ENCODE measurements around the gene KLHL40.

The KLHL40 gene

DNA sequence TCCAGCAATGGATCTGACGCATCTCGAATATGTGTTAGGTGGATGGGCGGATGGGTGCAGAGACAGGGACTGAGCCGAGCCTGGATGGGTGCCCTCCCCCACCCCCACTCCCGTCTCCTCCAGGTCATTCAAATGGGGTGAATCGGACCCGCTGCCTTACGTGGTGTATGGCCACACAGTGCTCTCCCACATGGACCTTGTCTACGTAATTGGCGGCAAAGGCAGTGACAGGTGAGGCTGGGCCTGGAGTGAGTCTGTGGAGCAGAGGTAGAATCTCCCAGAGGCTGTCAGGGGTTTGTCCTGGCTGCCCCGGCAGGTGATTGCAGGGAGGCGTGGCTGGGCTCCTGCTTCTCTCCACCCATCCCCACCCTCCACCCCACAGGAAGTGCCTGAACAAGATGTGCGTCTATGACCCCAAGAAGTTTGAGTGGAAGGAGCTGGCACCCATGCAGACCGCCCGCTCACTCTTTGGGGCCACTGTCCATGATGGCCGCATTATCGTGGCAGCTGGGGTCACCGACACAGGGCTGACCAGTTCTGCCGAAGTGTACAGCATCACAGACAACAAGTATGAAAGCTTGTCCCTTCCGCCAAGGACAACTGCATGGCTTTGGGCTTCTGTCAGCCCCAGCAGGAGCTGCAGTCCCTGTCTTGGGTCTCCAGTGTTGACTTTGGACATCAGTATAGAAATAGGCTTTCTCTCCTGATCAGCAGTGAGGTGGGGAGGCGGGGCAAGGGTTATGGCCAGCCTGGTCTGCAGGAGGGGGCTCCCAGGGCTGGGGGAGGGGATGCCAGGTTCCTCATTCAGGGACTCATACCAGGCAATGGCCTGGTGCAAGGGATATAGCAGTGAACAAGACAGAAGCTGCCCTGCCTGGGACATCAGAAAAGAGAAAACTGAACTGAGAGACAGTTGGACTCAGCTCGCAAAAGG, 3.4 kb downstream of the KLHL40 start:
- H3K9me3 ChIP-seq (ENCODE audit: control insufficient read depth, insufficient read depth, low read length): no peaks in the 10 kb centered on the region

DNA sequence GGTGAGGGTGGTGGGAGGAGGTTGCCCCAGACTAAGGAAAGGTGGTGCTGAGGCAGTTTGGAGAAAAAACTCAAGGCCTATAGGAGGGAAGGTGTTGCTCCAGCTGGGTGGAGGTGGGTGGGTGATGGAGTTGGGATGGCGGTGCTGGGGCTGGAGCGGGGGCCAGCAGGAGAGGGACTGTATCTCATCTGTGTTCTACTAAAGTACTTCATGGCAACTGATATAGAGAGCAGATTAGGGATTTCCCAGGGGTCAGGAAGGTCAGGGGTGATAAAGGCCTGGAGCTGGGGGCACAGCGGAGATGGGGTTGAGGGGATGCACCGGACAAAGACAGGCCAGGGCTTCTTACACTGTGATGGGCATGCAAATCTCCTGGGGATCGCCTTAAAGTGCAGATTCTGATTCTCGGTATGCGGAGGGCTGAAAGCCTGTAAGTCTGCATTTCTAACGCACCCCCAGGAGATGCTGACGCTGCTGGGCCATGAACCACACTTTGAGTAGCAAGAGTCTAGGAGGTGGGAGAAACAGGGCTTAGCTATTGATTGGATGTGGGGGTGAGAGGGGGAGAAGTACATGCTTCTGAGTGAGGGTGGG, 4.2 kb downstream of the KLHL40 start:
- Histone ChIP-seq H3K4me3 (ENCODE audit: low read depth, low read length) (no peak overlapping the region), H3K36me3 (ENCODE audit: control insufficient read depth, insufficient read depth, low read length) (no peaks in the 10 kb centered on the region), H3K9me3 (ENCODE audit: control insufficient read depth, insufficient read depth, low read length) (no peaks in the 10 kb centered on the region), H3K27me3 (ENCODE audit: control insufficient read depth, insufficient read depth, low read length) (no peaks in the 10 kb centered on the region), H3K4me1 (ENCODE audit: control insufficient read depth, insufficient read depth, low read length) (peaks cover 2% of the 10 kb centered on the region), H3K9ac (ENCODE audit: low read depth, low read length) (no peak overlapping the region)

More for the DNA sequence above, 3.4 kb downstream of the KLHL40 start:
- Histone ChIP-seq H3K36me3 (ENCODE audit: control insufficient read depth, insufficient read depth, low read length) (no peaks in the 10 kb centered on the region), H3K4me3 (ENCODE audit: low read depth, low read length) (no peak overlapping the region), H3K4me1 (ENCODE audit: control insufficient read depth, insufficient read depth, low read length) (peaks cover 2% of the 10 kb centered on the region), H3K9ac (ENCODE audit: low read depth, low read length) (no peak overlapping the region), H3K27me3 (ENCODE audit: control insufficient read depth, insufficient read depth, low read length) (no peaks in the 10 kb centered on the region)

DNA sequence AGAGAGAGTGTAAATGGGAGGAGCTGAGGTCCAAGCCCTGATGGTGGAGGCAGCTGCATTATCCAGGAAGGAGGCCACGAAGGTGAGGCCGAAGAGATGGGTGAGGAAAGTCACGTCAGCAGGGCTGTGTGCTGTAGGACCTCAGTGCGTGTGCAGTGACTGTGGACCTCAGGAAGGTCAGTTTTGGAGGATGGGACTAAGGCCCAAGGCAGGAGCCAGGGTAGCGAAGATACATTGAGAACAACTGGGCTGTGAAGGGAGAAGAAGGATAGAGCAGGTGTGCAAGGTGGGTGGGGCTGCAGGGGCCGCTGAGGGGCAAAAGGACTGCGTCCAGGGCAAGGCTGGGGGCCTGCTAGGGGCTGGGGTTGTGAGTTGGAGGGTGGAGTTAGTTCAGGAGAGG, 4.9 kb downstream of the KLHL40 start:
- H3K9ac ChIP-seq (ENCODE audit: low read depth, low read length): no peak overlapping the region
- no peak overlapping the region for H3K4me3 ChIP-seq (ENCODE audit: low read depth, low read length)
- no peaks in the 10 kb centered on the region for H3K36me3 ChIP-seq (ENCODE audit: control insufficient read depth, insufficient read depth, low read length)
- no peaks in the 10 kb centered on the region for H3K9me3 ChIP-seq (ENCODE audit: control insufficient read depth, insufficient read depth, low read length)
- H3K4me1 ChIP-seq (ENCODE audit: control insufficient read depth, insufficient read depth, low read length): peaks cover 2% of the 10 kb centered on the region
- no peaks in the 10 kb centered on the region for H3K27me3 ChIP-seq (ENCODE audit: control insufficient read depth, insufficient read depth, low read length)

DNA sequence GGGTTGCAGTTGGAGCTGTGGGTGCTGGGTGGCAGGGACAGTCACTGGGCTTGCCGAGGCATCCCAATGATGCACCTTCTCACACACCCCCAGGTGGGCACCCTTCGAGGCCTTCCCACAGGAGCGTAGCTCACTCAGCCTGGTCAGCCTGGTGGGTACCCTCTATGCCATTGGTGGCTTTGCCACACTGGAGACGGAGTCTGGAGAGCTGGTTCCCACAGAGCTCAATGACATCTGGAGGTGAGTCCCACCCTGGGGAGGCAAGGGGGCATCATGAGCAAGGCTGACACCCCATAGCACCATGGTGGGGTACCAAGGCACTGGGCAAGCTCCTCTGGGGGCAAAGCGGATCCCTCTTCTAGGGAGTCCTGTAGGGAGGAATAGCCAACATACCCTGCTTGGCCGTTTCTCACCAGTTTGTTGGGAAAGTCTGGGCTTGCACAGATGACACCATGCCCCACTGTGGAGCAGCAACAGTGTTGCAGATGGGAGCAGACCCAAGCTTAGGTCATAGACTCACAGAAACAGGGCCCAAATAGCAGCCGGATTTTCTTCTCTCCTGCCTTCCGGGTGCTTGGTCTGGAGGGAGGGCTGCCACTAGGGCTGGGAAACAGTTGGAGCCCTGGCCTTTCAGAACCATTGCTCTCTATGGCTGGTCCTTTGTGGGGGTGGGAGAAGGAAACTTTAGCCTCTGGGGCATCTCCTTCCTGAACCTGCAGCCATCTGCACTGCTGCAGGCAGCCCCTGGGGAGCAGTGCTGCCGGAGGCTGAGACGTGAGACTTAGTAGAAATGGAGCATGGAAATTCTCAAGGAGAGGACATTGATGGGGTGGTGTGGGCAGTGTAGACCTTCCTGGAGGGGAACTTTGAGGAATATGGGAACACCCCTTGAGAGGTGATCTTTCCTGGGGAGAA, 5.7 kb downstream of the KLHL40 start:
- H3K9ac ChIP-seq (ENCODE audit: low read depth, low read length): no peak overlapping the region
- H3K36me3 ChIP-seq (ENCODE audit: control insufficient read depth, insufficient read depth, low read length): no peaks in the 10 kb centered on the region
- H3K4me1 ChIP-seq (ENCODE audit: control insufficient read depth, insufficient read depth, low read length): peaks cover 2% of the 10 kb centered on the region
- H3K9me3 ChIP-seq (ENCODE audit: control insufficient read depth, insufficient read depth, low read length): no peaks in the 10 kb centered on the region
- no peaks in the 10 kb centered on the region for H3K27me3 ChIP-seq (ENCODE audit: control insufficient read depth, insufficient read depth, low read length)
- no peak overlapping the region for H3K4me3 ChIP-seq (ENCODE audit: low read depth, low read length)

DNA sequence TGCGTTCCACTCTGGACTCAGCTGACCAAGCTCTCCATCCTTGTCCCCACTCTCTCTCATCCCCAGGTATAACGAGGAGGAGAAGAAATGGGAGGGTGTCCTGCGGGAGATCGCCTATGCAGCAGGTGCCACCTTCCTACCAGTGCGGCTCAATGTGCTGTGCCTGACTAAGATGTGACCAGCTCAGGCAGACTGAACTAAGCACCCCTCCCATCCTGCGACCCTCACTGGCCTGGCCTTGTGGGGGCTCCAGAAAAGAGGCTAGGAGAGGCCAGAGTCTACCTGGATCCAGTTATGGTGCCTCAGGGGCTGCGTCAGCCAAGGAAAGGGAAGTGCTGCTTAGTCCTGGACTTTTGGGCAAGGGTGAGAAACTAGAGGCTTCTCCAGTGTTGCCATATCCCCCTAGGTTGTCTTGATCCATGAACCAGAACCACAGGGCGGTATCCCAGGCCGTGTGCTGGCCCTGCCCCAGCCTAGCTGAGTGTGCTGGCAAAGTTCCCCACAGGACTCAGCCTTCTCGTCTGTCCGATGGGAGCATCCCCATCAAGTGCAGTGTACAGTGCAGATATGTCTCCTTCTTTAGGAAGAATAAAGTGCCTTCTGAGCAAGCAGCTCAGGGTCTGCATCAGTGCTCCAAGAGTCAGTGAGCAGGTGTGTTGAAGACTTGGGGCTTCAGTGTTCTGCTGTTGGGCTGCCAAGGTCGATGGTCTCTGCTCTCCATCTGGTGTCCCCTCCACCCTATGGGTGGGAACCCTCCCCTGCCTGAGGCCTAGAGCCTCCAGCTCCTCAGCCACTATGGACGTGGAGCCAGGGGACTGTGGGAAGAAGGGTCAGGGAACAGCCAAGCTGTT, 6.7 kb downstream of the KLHL40 start:
- Histone ChIP-seq H3K36me3 (ENCODE audit: control insufficient read depth, insufficient read depth, low read length) (no peaks in the 10 kb centered on the region), H3K4me3 (ENCODE audit: low read depth, low read length) (no peak overlapping the region), H3K9ac (ENCODE audit: low read depth, low read length) (no peak overlapping the region), H3K9me3 (ENCODE audit: control insufficient read depth, insufficient read depth, low read length) (no peaks in the 10 kb centered on the region), H3K27me3 (ENCODE audit: control insufficient read depth, insufficient read depth, low read length) (no peaks in the 10 kb centered on the region), H3K4me1 (ENCODE audit: control insufficient read depth, insufficient read depth, low read length) (peaks cover 2% of the 10 kb centered on the region)

DNA sequence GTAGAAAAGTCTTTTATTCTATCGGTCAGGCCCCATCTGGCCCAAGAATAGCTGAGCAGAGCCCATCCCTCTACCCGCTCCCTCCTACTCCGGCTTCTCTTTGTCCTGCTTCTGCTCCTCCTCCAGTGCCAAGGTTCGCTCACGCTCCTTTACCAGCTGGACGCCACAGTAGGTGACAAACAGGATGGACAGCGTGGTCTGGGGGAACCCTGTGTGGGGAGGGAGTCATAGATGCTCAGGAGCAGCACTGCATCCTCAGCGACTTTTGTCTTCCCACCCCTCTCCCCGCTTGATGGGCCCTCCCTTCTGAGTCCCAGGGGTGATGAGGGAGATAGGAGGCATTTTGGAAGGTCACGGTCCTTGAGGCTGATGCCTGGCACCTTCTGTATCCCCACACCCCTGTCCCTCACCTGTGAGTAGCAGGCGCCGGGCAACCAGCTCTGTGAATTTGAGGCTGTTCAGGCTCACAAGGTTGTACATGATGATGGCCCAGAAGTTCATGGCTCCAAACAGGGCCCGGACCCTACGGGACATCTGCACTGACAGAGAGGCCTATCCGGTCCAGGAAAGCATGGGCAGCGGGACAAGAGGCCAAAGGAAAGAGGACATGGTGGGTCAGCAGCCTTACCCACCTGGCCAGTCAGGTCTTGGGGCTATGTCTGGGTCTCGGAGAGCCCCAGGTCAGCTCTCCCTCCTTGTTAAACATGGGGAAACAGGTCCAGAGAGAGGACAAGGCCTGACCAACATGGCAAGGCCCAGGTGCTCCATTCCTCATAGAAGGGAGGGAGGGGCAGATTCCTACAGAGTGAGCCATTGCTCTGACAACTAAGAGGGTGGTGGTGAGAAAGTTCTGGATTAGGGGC, 7.6 kb downstream of the KLHL40 start:
- H3K4me3 ChIP-seq (ENCODE audit: low read depth, low read length): no peak overlapping the region
- H3K36me3 ChIP-seq (ENCODE audit: control insufficient read depth, insufficient read depth, low read length): no peaks in the 10 kb centered on the region
- H3K4me1 ChIP-seq (ENCODE audit: control insufficient read depth, insufficient read depth, low read length): peaks cover 2% of the 10 kb centered on the region
- no peaks in the 10 kb centered on the region for H3K27me3 ChIP-seq (ENCODE audit: control insufficient read depth, insufficient read depth, low read length)
- H3K9ac ChIP-seq (ENCODE audit: low read depth, low read length): no peak overlapping the region
- H3K9me3 ChIP-seq (ENCODE audit: control insufficient read depth, insufficient read depth, low read length): no peaks in the 10 kb centered on the region

DNA sequence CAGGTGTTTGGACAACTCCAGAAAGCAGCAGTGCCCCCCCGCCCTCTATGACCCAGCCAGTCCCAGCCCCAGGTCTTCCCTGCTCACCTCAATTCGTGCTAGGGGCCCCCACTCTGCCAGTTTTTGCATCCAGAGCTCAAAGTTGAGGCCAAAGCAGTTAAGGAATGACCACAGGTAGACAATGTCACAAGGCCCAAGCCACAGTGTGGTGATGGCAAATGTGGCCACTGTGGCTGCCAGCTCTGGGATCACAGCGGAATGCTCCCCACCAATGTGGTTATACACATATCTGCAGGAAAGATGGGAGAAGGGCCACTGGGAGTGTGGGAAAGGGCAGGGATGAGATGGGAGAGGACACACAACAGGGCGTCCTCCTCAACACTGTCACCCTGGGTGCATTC, 8.2 kb downstream of the KLHL40 start:
- Histone ChIP-seq H3K9ac (ENCODE audit: low read depth, low read length) (no peak overlapping the region), H3K9me3 (ENCODE audit: control insufficient read depth, insufficient read depth, low read length) (no peaks in the 10 kb centered on the region), H3K4me1 (ENCODE audit: control insufficient read depth, insufficient read depth, low read length) (peaks cover 2% of the 10 kb centered on the region), H3K27me3 (ENCODE audit: control insufficient read depth, insufficient read depth, low read length) (no peaks in the 10 kb centered on the region), H3K4me3 (ENCODE audit: low read depth, low read length) (no peak overlapping the region), H3K36me3 (ENCODE audit: control insufficient read depth, insufficient read depth, low read length) (no peaks in the 10 kb centered on the region)

DNA sequence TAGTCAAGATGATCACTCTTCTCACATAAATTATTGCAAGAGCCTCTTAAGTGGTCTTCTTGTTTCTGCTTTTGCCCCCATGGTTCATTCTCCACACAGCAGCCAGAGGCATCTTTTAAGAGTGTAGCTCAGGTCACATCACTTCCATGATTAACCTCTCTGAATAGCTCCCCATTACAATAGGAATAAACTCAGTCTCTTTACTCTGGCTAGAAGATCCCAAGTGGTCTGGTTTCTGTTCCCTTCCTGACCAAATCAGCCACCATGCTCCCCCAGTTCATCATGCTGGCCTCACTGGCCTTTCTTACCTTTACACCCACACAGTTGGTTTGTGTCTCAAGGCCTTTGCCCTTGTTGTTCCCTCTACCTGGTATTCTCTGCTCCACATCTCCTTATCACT, 9.0 kb downstream of the KLHL40 start:
- Histone ChIP-seq H3K4me3 (ENCODE audit: low read depth, low read length) (no peak overlapping the region), H3K36me3 (ENCODE audit: control insufficient read depth, insufficient read depth, low read length) (no peaks in the 10 kb centered on the region), H3K9me3 (ENCODE audit: control insufficient read depth, insufficient read depth, low read length) (no peaks in the 10 kb centered on the region), H3K27me3 (ENCODE audit: control insufficient read depth, insufficient read depth, low read length) (no peaks in the 10 kb centered on the region), H3K4me1 (ENCODE audit: control insufficient read depth, insufficient read depth, low read length) (peaks cover 2% of the 10 kb centered on the region), H3K9ac (ENCODE audit: low read depth, low read length) (no peak overlapping the region)

DNA sequence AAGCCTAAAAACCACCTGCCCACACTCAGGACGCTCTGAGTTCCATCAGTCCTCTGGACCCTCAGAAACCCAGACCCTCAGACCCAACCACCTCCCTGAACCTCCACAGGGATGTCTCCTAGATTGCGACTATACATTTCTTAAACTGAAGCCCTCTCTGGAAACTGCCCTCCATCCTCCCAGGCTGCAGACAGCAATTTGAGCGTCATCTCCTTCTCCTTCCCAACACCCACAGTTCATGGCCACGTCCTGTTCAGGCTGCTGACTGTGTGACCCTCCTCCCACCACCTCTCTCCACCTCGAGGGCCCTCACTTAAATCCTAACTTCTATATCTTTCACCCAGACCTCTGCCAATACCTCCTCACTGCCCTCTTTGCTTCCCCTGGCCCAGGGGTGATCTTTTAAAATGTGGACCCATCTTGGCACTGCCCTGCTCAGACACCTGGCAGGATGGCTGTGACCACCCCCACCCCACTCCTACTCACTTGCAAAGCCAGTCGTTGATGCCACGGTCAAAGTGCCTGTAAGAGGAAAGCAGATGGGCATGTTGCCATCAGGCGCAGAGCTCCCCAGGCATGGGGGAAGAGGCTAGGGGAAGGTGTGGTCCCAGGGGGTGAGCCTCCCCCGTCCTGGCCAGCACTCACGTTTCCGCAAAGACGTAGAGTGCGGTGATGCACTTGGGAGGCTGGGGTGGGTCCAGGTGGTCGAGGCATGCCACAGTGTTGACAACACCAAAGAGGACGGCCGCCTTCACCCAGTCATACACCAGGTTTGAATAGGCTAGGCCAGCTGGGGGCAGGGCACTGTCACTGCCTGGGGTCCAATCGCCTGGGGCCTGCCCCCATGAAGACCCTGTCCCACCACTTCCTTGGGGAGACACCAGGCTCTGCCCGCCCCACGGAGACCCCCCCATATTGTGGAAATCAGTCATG, 11.3 kb downstream of the KLHL40 start:
- no peaks in the 10 kb centered on the region for H3K36me3 ChIP-seq (ENCODE audit: control insufficient read depth, insufficient read depth, low read length)
- H3K27me3 ChIP-seq (ENCODE audit: control insufficient read depth, insufficient read depth, low read length): no peaks in the 10 kb centered on the region
- no peaks in the 10 kb centered on the region for H3K9me3 ChIP-seq (ENCODE audit: control insufficient read depth, insufficient read depth, low read length)
- H3K4me1 ChIP-seq (ENCODE audit: control insufficient read depth, insufficient read depth, low read length): no peaks in the 10 kb centered on the region
- no peak overlapping the region for H3K4me3 ChIP-seq (ENCODE audit: low read depth, low read length)
- H3K9ac ChIP-seq (ENCODE audit: low read depth, low read length): no peak overlapping the region
